ENCODE results near the gene FBXO5. TPM values are rescaled to one million over a fixed set of nuclear protein-coding genes. Genes with fewer than 3 reads are reported as not detected.

The FBXO5 gene
- total and polyA plus RNA-seq, 4 donors = 2.5 to 6.0 (median 4.0) TPM

- WGBS, 2 donors = 81 to 91% methylated on average over 3 of the region's 3 CpGs
Measured at GRCh38 chr6:152932865-152933264, 50.0 kb downstream of the FBXO5 start.

GRCh38 chr6:152922706-152923105 is 60.1 kb downstream of the FBXO5 start:
- no peak for DNase-seq
- intact Hi-C loops (cut with DNase I) = no loop called here
- Histone ChIP-seq H3K36me3 (ENCODE audit: control insufficient read depth in 1 of 2, insufficient read depth in 2 of 2, low read length in 1 of 2) (no peaks in the 10 kb centered on the region), H3K4me1 (ENCODE audit: control insufficient read depth in 1 of 2, insufficient read depth in 2 of 2, low read length in 2 of 2) (no peaks in the 10 kb centered on the region), H3K9me3 (ENCODE audit: control insufficient read depth, low read length) (peaks cover 1% of the 10 kb centered on the region), H3K4me3 (ENCODE audit: low read length in 2 of 2) (no peak overlapping the region), H3K27ac (ENCODE audit: low read depth in 1 of 2, low read length in 2 of 2) (no peak overlapping the region), H3K27me3 (ENCODE audit: control insufficient read depth in 1 of 2, insufficient read depth in 2 of 2, low read length in 1 of 2) (no peaks in the 10 kb centered on the region)
- ATAC-seq (ENCODE audit: low FRiP score) = no peak
- 79% methylated on average over 2 of the region's 2 CpGs for WGBS, 2 donors

More at GRCh38 chr6:152932865-152933264, 50.0 kb downstream of the FBXO5 start:
- no peak for DNase-seq
- no peaks in the 10 kb centered on the region for H3K27me3 ChIP-seq (ENCODE audit: control insufficient read depth in 1 of 2, insufficient read depth in 2 of 2, low read length in 1 of 2)
- no peak overlapping the region for H3K27ac ChIP-seq (ENCODE audit: low read depth in 1 of 2, low read length in 2 of 2)
- H3K4me1 ChIP-seq (ENCODE audit: control insufficient read depth in 1 of 2, insufficient read depth in 2 of 2, low read length in 2 of 2) = no peaks in the 10 kb centered on the region
- intact Hi-C loops (cut with DNase I) = no loop called here
- H3K9me3 ChIP-seq (ENCODE audit: control insufficient read depth, low read length) = no peaks in the 10 kb centered on the region
- no peaks in the 10 kb centered on the region for H3K36me3 ChIP-seq (ENCODE audit: control insufficient read depth in 1 of 2, insufficient read depth in 2 of 2, low read length in 1 of 2)
- no peak overlapping the region for H3K4me3 ChIP-seq (ENCODE audit: low read length in 2 of 2)
- ATAC-seq (ENCODE audit: low FRiP score) = no peak

Other genes starting within 250 kb of the FBXO5 start
- gene VIP, start 232.2 kb downstream of the FBXO5 start, total RNA-seq = 1 to 10 TPM in 1 of 2 donors, under 1 TPM in 1; 0.78 to 1.5 TPM
- under 1 TPM in 1 of 2 donors, not detected in 1; 0.38 TPM for gene VIP, start 232.2 kb downstream of the FBXO5 start, polyA plus RNA-seq
- gene MTRF1L, start 19.7 kb upstream of the FBXO5 start, total RNA-seq = 10 to 100 TPM; 16.0 to 23.6 TPM
- 10 to 100 TPM; 22.0 to 45.1 TPM for gene MTRF1L, start 19.7 kb upstream of the FBXO5 start, polyA plus RNA-seq
- gene RGS17, start 148.2 kb upstream of the FBXO5 start, total RNA-seq = 1 to 10 TPM; 2.2 to 3.2 TPM
- 1 to 10 TPM; 2.3 to 2.8 TPM for gene RGS17, start 148.2 kb upstream of the FBXO5 start, polyA plus RNA-seq

Data from aorta (tissue), 5 donors.